GM21515 (cell line): Measurements from ENCODE around the gene SSBP3.
"Not testable (repeated sequence)": the region's sequence is repeated elsewhere in the genome, so short reads cannot be mapped to it uniquely, and the experiment has no call there.

Source experiments
- ATAC-seq: cut with Tn5 transposase; IDR thresholded peaks from one replicate; pipeline ENCODE4 v1.9.1; 2021; ENCODE audit not compliant: unreplicated experiment

SSBP3 gene

GRCh38 chr1:54228638-54229079, 177.5 kb downstream of the SSBP3 start:
- no peak for ATAC-seq

DNA sequence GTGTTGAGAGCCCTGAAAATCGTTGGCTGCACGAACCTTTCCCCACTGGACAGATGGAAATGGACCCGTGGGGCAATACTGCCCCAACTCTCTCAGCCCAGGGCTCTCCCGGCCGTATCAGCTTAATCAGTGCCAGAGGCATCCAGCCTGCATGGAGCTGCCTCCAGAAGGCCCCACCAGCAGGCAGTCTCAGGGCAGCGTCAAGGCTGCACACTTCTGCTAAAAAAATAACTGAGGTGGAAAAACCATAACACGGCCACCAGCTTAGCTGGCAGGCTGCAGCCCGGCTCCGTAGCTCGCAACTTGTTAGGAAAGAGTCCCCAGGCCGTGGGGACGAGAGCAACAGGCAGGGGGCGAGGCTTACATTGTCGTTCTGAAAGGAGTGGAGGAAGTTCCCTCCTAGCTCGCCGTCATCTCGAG, 178.3 kb downstream of the SSBP3 start:
- no peak for ATAC-seq

GRCh38 chr1:54227091-54227602, 179.0 kb downstream of the SSBP3 start:
- ATAC-seq = no peak

GRCh38 chr1:54225986-54226559, 180.1 kb downstream of the SSBP3 start:
- ATAC-seq = no peak

DNA sequence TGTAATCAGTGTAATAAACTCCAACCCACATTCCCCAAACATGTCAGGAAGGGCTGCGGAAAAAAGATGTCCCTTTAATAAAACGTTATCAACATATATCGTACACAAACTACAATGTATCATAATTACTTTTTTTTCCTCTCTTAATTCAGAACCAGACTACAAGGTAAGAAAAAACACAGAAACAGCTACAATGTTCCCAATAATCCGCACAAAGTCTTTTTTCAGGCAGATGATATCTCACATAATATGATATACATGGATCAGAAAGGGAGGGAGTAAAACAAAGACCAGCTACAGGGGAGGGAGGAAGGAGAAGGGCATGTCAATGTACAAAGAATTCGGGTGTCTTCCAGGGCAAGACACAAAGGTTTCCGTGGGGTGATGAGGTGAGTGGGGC, 180.8 kb downstream of the SSBP3 start:
- no peak for ATAC-seq

DNA sequence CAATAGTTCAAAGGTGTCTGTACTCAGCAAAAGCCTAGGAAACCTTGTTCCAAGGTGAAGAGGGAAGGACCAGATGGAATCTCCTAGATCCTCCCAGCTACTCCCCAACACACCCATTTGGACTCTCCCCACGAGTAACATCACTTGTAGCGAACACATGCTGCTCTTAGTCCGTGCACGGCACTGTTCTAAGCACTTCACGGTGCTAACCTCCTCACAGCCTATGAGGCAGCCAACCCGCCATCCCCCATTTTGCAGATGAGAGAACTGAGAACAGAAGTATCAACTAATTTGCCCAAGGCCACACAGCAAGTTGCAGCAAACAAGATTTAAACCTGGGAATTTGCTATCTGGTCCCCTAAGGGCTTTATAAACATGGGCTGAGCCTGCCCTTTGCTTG, 182.0 kb downstream of the SSBP3 start:
- ATAC-seq = no peak

- ATAC-seq = no peak
These were observed 182.6 kb downstream of the SSBP3 start for GRCh38 chr1:54223441-54224202.

DNA sequence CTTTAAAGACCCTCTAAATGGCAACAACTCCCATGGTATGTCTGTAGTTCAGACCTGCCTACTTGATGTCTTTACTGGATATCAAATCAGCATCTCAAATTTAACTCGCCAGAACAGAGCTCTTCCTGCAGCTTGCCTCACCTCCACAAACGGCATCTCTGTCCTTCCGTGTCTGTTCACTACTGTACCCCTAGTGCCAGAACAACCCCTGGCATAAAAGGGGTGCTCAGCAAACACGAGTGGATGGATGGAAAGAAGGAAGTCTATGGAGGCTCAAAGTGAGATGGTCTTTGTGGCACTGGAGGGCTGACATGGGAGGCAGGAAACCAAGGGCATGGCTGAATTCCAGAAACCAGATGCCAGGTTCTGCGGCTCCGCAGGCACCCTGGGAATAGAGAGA, 183.5 kb downstream of the SSBP3 start:
- ATAC-seq = no peak

DNA sequence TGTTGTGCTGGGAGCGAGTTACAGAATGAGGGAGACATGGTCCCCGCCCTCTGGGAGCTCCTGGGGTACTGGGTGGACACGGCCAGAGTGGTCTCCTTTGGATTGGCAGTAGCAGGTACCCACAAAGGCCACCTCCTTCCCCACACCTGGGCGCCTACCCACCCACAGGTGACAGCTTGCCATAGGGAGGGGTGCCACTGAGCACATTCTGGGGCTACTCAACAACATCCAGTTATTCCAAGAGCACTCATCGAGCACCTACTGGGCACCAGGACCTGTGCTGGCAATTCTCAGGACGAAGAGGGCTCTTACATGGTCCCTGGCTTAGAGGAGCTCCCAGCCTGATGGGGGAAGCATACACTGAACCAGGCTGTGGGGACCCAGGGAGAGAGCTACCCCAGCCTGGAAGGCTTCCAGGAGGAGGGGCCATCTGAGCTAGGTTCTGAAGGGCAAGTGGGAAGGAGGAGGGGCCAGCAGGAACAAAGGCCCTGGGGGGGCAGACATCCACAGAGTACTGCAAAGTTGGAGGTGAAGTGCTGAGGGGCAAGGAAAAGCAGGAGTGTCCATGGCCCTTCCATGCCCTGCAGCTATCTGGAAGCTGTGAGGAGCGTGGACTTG, 184.2 kb downstream of the SSBP3 start:
- ATAC-seq = no peak

DNA sequence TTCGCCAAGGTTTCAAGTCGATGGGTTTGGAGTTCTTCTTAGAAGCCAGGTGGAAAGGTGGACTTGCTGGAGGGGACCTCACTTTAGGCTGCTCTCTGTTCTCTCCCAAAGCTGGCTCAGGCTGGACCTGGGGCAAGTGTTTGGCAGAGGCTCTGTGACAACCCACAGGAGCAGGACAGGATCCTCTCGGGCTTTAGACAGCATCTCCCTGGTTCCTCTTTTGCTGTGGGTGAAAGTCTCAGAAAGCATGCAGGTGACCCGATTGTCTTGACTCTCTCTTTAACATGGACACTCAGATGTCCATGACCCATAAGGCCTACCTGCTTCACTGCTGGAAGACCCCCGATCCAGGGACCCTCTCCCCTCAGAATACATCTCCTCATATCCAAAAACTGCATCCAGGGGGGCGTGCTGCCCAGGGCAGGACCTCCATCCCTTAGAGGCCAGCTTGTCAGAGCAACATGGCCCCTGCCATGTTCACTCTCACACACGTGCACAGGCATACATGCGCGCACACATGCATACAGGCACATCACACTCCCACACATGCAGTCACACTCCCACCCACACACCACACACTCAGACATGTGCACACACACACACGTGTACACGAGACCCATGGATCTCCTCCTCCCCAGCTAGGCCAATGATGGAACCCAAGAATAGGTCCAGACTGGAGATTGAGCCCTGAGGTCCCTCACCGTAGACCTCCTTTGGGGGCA, 184.9 kb downstream of the SSBP3 start:
- ATAC-seq = no peak

GRCh38 chr1:54220004-54220811, 186.0 kb downstream of the SSBP3 start:
- ATAC-seq = no peak

GRCh38 chr1:54219688-54220003, 186.5 kb downstream of the SSBP3 start:
- no peak for ATAC-seq

DNA sequence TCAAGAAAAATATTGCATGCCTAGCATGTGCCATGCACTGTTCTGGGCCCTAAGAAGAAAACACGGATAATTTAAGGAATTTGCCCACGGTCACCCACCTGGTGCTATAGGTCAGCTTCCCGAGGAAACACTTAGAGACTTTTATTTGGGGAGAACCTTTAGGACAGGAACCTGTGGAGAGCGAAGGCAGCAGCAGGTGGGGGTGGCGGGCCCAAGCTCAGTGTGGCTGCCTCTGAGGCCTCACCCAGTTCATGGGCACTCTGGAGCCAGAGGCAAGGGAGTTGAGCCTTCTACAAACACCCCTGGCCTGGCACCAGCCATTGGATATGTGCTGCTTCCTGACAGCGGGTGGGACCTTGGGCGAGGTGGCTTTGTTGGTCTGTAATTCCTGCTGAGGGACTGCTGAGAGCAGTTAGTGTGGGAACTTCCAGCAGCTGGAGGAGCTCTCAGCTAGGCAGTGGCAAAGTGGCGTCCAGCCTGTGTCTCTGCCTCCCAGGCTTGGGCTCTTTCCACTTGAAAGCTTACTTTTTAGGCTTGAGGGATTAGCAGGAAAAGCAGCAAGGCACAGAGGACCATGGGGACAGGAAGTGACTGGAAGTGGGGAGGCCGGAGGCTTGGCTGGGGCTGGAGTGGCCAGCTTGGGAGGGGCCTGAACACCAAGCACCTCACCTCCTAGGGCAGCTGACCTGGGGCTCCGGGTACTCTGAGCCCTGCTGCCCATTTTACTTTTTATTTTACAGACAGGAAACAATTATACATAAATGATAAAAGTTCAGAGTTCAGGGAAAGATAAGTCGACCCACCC, 187.1 kb downstream of the SSBP3 start:
- ATAC-seq = no peak

DNA sequence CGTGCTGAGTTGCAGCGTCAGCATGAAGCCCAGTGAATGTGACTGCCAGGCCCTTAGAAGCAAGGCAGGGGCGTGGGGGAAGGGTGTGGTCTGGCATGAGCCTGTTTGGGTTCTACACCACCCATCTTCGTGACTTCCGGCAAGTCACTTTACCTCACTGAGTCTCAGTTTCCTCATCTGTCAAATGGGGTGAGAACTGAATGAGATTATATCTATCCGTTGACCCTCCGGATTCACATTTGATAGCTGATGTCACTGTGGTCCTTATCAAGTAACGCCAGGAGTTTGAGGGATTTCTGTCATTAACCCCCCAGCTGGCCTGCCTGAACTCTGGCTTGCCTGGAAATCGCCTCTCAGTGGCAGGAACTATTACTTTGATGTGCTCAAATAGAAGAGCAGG, 190.7 kb downstream of the SSBP3 start:
- no peak for ATAC-seq

DNA sequence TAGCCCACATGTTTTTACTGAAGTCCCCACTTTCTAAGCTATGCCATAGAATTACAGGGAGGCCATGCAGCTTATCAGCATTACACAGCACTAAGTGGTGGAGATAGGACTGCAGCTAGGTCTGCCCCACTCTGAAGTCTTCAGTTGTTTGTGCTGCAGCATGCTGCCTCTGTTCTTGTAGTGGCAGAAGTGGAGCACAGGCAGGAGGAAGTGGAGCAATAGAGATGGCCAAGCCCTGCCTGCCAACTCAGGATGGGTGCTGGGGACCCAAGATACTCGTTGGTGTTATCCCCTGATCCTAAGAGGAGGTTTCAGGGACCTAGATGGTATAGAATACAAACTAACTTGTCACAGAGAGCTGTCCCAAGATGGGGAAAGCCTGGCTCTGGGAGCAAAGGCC, 193.3 kb downstream of the SSBP3 start:
- no peak for ATAC-seq

DNA sequence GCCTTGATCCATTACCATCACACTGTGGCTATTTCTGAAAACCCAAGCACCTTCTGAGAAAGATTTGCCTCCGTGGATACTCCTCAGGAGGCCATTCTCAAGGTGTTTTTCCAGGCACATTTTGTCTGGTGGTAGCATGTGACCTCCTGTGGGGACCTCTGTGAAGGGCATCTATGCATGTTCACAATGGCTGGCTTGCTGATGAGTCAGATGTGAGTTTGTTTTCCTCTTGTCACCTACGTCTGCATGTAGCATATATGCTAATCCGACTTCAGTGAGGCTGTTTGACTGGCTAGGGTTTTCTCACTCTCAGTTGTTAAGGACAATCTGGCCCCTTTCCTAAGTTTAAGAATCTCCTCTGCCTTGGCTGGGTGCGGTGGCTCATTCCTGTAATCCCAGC, 198.3 kb downstream of the SSBP3 start:
- not testable (repeated sequence) for ATAC-seq

- ATAC-seq = no peak
These were observed 198.9 kb downstream of the SSBP3 start for GRCh38 chr1:54207287-54207686.

DNA sequence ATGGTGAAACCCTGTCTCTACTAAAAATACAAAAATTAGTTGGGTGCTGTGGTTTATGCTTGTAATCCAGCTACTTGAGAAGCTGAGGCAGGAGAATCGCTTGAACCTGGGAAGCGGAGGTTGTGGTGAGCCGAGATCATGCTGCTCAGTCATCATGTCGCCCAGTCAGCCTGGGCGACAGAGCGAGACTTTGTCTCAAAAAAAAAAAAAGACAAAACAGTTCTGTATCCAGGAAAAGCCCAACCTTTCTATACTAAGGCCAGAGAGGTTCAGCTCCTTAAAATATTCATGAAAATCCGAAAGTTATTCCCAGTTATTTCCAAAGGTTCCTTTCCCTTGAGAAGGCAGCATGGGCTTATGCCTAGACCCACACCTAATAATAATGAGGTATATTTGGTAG, 202.0 kb downstream of the SSBP3 start:
- ATAC-seq = no peak

DNA sequence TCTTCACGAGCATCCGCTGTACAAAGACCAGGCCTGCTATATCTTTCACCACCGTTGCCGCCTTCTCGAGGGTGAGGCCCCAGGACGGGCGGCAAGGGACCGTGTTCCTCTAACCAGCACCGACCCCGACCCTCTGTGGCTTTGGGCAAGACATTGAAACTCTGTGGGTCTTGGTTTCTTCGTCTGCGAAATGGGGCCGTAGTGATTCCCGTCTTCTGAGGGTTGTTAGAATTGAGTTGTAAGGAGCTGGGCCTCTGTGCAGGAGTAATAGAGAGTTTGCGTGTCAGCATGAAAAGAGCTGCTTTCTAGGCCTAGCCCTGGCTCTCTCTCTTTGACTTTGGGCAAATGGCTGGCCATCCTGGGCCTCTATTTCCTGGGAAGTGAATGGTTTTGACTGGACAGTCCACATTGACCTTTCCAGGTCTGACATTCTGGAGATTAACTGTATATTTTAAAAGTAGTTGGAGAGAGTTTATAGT, 205.6 kb downstream of the SSBP3 start:
- no peak for ATAC-seq
